Measurements from ENCODE around the gene TAL1. TPM values are rescaled to one million over a fixed set of nuclear protein-coding genes. Genes with fewer than 3 reads are reported as not detected.

Gene TAL1
- total RNA-seq, 1 donor from 2014 or later: not detected

DNA sequence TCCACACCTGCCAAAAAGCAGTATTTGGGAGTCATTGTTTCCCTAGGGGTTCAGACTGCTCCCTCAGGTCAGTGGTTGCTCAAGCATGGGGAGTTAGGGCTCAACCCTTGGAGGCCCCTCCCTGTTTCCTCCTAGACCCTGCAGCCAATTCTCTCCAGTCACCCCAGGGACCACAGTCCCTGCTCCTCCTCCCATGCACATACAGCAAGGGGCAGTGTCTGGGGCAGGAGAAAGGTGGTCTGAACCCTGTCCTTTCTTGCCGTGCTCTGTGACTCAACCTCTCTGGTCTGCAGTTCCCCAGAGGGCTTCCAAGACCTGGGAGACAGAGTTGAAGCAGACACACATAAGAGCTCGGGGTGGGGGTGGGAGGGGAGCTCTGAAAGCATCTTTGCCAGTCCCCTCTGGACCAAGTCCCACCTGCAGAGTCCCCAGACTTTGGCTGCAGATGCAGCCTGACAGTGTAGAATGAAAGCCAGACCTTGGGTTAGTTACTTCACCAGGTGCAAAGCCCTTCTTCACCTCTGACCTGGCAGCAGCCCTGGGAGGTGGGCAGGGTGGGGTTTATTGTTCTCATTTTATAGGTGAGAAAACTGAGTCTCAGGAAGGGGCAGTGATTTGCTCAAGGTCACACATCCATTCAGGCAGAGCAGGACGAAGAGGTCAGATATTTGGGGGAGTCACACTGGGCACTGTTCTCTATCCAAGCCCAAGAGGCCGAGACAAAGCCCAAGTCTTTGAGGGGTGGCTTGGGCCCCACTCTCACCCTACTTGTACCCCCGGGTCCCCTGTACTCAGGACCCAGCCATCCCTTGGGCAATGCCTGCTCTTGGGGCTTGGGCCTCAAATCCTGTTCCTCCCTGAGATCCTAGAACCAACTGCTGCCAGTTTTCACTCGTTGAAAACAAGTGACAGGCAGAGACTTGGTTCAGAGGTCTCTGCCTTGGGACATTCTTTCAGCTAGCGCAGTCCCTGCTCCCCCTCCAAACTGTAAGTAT is 42.9 kb downstream of the TAL1 start:
- intact Hi-C loops (cut with micrococcal nuclease): no loop called here
- no peak overlapping the region for H3K4me3 Mint-ChIP-seq (ENCODE audit: low read depth)
- H3K4me1 Mint-ChIP-seq (ENCODE audit: low read depth): no peaks in the 10 kb centered on the region
- H3K9me3 Mint-ChIP-seq: no peaks in the 10 kb centered on the region
- peaks cover 3% of the 10 kb centered on the region for H3K27me3 Mint-ChIP-seq (ENCODE audit: low read depth)
- no peak for DNase-seq (ENCODE audit: low spot score)
- H3K36me3 Mint-ChIP-seq (ENCODE audit: low read depth): no peaks in the 10 kb centered on the region
- no peak overlapping the region for H3K27ac Mint-ChIP-seq

DNA sequence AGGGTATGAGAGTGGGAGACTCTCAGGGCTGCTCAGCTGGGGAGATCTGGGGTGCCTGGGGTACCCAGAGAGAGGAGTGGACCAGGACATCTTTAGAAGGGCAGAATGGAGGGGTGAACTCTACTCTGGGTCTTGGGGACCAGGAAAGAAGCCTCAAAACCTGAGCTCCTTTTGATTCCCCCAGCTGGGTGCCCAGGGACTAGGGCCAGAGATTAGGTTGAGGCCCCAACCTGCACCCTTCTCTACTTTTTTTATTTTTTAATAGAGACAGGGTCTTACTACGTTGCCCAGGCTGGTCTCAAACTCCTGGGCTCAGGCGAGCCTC is 44.1 kb downstream of the TAL1 start:
- no peaks in the 10 kb centered on the region for H3K9me3 Mint-ChIP-seq
- H3K36me3 Mint-ChIP-seq (ENCODE audit: low read depth): no peaks in the 10 kb centered on the region
- no peak for DNase-seq (ENCODE audit: low spot score)
- no peaks in the 10 kb centered on the region for H3K27me3 Mint-ChIP-seq (ENCODE audit: low read depth)
- no peak overlapping the region for H3K4me3 Mint-ChIP-seq (ENCODE audit: low read depth)
- H3K4me1 Mint-ChIP-seq (ENCODE audit: low read depth): no peaks in the 10 kb centered on the region
- intact Hi-C loops (cut with micrococcal nuclease): no loop called here
- H3K27ac Mint-ChIP-seq: no peak overlapping the region

DNA sequence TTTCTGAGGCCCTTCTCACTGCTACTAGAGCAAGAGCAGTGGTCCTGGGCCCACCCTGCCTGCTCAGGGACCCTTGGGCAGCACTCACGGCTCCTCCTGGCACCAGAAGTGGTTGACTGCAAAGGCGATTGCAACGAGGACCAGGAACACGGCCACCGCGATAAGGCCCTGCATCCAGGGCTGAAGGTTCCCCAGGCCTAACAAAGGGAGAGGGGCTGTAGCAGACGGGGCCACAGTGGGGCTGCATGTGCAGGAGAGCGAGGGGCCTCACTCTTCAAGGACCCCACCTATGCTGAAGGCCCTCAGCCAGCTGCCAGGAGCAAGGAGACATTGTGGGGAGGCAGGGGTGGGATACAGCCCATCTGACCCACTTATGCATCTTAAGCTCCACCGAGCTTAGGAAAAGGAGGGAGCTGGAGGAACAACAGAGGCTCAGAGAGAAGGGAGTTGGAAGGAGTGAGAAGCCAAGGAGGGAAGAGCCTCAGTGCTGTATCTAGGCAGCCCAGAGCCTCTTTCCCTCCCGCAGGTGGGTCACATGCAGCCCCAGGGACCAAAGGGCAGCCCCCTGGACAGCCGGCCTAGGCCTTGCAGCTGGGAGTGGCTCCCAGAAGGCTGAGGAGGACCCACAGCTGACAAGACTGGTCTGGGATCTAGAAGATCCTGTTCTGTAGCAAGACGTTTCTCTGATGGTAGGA is 44.6 kb downstream of the TAL1 start:
- intact Hi-C loops (cut with micrococcal nuclease): no loop called here
- H3K4me3 Mint-ChIP-seq (ENCODE audit: low read depth): no peak overlapping the region
- H3K9me3 Mint-ChIP-seq: no peaks in the 10 kb centered on the region
- no peaks in the 10 kb centered on the region for H3K4me1 Mint-ChIP-seq (ENCODE audit: low read depth)
- no peaks in the 10 kb centered on the region for H3K36me3 Mint-ChIP-seq (ENCODE audit: low read depth)
- H3K27me3 Mint-ChIP-seq (ENCODE audit: low read depth): no peaks in the 10 kb centered on the region
- DNase-seq (ENCODE audit: low spot score): no peak
- H3K27ac Mint-ChIP-seq: no peak overlapping the region

GRCh38 chr1:47186267-47187185 is 45.5 kb downstream of the TAL1 start:
- Mint-ChIP-seq H3K36me3 (ENCODE audit: low read depth) (no peaks in the 10 kb centered on the region), H3K4me3 (ENCODE audit: low read depth) (no peak overlapping the region), H3K4me1 (ENCODE audit: low read depth) (no peaks in the 10 kb centered on the region), H3K9me3 (no peaks in the 10 kb centered on the region), H3K27me3 (ENCODE audit: low read depth) (no peaks in the 10 kb centered on the region), H3K27ac (no peak overlapping the region)
- intact Hi-C loops (cut with micrococcal nuclease): no loop called here
- no peak for DNase-seq (ENCODE audit: low spot score)

GRCh38 chr1:47184822-47185677 is 47.0 kb downstream of the TAL1 start:
- peaks cover 6% of the 10 kb centered on the region for H3K27me3 Mint-ChIP-seq (ENCODE audit: low read depth)
- H3K4me3 Mint-ChIP-seq (ENCODE audit: low read depth): no peak overlapping the region

GRCh38 chr1:47184090-47184821 is 47.8 kb downstream of the TAL1 start:
- no peak for DNase-seq (ENCODE audit: low spot score)
- H3K27ac Mint-ChIP-seq: no peak overlapping the region
- H3K4me3 Mint-ChIP-seq (ENCODE audit: low read depth): no peak overlapping the region
- H3K27me3 Mint-ChIP-seq (ENCODE audit: low read depth): peaks cover 10% of the 10 kb centered on the region
- intact Hi-C loops (cut with micrococcal nuclease): no loop called here
- peaks cover 5% of the 10 kb centered on the region for H3K4me1 Mint-ChIP-seq (ENCODE audit: low read depth)
- H3K9me3 Mint-ChIP-seq: no peaks in the 10 kb centered on the region
- H3K36me3 Mint-ChIP-seq (ENCODE audit: low read depth): no peaks in the 10 kb centered on the region

More at GRCh38 chr1:47184822-47185677, 47.0 kb downstream of the TAL1 start:
- Mint-ChIP-seq H3K9me3 (no peaks in the 10 kb centered on the region), H3K27ac (no peak overlapping the region), H3K36me3 (ENCODE audit: low read depth) (no peaks in the 10 kb centered on the region), H3K4me1 (ENCODE audit: low read depth) (no peaks in the 10 kb centered on the region)
- intact Hi-C loops (cut with micrococcal nuclease): no loop called here
- no peak for DNase-seq (ENCODE audit: low spot score)

GRCh38 chr1:47183308-47184089 is 48.5 kb downstream of the TAL1 start:
- no peak overlapping the region for H3K27ac Mint-ChIP-seq
- no peak overlapping the region for H3K4me3 Mint-ChIP-seq (ENCODE audit: low read depth)
- H3K27me3 Mint-ChIP-seq (ENCODE audit: low read depth): peaks cover 12% of the 10 kb centered on the region
- DNase-seq (ENCODE audit: low spot score): no peak
- H3K9me3 Mint-ChIP-seq: no peaks in the 10 kb centered on the region
- no peaks in the 10 kb centered on the region for H3K36me3 Mint-ChIP-seq (ENCODE audit: low read depth)
- peaks cover 11% of the 10 kb centered on the region for H3K4me1 Mint-ChIP-seq (ENCODE audit: low read depth)
- intact Hi-C loops (cut with micrococcal nuclease): no loop called here

DNA sequence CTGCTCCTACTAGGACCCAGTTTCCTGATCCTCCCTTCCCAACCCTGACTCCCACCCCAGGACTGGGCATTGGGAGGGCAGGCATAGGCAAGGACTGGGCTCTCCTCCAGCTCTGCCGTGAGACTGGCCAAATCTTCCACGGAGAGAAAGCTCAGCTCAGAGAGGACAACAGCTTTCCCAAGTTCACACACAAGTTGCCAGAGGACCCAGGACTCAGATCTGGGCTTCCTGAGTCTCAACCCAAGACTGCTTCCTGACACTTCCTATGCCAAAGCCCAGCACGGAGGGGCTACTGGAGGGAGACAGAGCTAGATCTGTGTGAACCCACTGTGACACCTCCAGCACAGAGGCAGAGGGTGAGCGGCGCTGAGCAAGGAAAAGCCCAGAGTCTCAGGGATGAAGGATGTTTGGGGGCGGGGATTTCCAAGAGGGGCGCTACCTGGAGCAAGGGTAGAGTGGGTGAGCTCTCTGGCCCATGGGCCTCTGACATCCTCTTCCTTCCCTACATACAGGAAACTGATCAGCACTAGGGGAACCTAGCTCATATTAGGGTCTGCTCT is 49.3 kb downstream of the TAL1 start:
- no peak overlapping the region for H3K27ac Mint-ChIP-seq
- H3K4me1 Mint-ChIP-seq (ENCODE audit: low read depth): peaks cover 11% of the 10 kb centered on the region
- no peak overlapping the region for H3K4me3 Mint-ChIP-seq (ENCODE audit: low read depth)
- H3K27me3 Mint-ChIP-seq (ENCODE audit: low read depth): peaks cover 12% of the 10 kb centered on the region
- no peak for DNase-seq (ENCODE audit: low spot score)
- no peaks in the 10 kb centered on the region for H3K9me3 Mint-ChIP-seq
- intact Hi-C loops (cut with micrococcal nuclease): no loop called here
- no peaks in the 10 kb centered on the region for H3K36me3 Mint-ChIP-seq (ENCODE audit: low read depth)

GRCh38 chr1:47181955-47182675 is 49.9 kb downstream of the TAL1 start:
- no peak for DNase-seq (ENCODE audit: low spot score)
- Mint-ChIP-seq H3K36me3 (ENCODE audit: low read depth) (no peaks in the 10 kb centered on the region), H3K27me3 (ENCODE audit: low read depth) (peaks cover 12% of the 10 kb centered on the region), H3K4me3 (ENCODE audit: low read depth) (no peak overlapping the region), H3K27ac (no peak overlapping the region), H3K9me3 (no peaks in the 10 kb centered on the region), H3K4me1 (ENCODE audit: low read depth) (peaks cover 11% of the 10 kb centered on the region)
- intact Hi-C loops (cut with micrococcal nuclease): no loop called here

DNA sequence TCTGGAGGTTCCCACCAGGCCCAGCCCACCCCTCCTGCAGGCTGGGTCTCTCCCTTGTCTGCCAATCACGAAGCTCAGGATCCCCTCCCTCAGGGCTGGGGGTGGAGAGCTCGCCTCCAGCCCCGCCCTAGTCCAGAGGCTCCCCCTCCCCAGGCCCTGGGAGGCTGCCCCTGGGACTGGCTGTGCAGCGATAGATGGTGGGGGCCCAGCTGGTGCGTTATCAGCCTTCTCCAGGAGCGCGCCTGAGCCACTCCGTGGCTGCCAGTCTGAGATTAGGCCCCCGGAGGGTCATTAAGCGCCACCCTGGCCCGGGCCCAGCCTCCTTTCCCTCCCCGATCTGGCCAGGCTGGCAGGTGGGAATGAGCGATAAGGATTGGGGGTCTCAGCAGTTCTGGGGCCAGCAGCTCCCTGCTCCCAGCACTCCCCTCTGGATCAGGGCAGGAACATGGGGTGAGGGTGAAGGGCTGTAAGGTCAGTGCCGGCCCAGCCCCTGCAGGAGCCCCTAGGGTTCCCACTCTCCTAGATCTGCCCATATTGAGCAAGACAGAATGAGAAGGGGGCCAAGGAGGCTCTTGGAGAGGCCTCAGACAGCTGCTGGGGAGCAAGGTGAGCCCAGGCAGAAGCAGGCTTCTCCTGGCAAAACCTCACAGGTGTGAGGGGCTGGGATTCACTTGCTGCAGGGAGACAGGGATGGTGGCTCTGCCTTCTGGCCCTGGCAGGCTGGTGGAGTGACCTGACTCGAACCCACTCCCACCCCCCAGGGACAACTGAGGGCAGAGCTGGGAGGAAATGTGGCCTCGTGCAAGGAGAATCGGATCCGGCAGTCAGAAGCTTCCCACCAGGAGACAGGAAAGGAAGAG is 50.7 kb downstream of the TAL1 start:
- Mint-ChIP-seq H3K4me1 (ENCODE audit: low read depth) (peaks cover 11% of the 10 kb centered on the region), H3K27ac (no peak overlapping the region), H3K27me3 (ENCODE audit: low read depth) (peaks cover 12% of the 10 kb centered on the region), H3K9me3 (no peaks in the 10 kb centered on the region), H3K36me3 (ENCODE audit: low read depth) (no peaks in the 10 kb centered on the region), H3K4me3 (ENCODE audit: low read depth) (no peak overlapping the region)
- DNase-seq (ENCODE audit: low spot score): no peak
- intact Hi-C loops (cut with micrococcal nuclease): no loop called here

Measured in activated T-helper 2 cell treated with anti-CD3 and anti-CD28 coated beads, Interferon-gamma antibody, Interleukin-2, Interleukin-4, amounts not matched to agents 10 μg/mL and 5 μg/mL and 100 μg/mL, durations not matched to agents 14 hours and 24 hours and 36 hours (primary cell).